ENCODE data around the gene RUNX1.

Gene RUNX1

DNA sequence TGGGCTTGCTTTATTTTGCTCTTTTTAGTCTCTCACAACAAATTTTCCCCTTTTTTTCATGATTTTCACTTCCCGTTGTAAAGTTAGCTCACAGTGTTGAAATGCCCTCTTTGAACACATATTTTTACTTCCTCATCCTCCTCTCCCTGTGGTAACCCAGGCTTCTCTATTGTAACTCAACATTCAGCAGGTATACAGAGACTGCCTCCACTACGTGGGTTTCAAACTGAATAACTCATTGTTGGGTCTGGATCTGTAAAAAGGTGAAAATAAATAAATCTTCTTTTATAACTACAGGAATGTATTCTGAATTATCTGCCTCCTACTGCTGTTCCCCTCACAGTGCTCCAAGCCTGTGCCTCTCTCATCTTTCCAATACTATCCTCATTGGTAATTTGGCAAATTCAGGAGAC lies 166.4 kb downstream of the RUNX1 start:
- no peak for DNase-seq

DNA sequence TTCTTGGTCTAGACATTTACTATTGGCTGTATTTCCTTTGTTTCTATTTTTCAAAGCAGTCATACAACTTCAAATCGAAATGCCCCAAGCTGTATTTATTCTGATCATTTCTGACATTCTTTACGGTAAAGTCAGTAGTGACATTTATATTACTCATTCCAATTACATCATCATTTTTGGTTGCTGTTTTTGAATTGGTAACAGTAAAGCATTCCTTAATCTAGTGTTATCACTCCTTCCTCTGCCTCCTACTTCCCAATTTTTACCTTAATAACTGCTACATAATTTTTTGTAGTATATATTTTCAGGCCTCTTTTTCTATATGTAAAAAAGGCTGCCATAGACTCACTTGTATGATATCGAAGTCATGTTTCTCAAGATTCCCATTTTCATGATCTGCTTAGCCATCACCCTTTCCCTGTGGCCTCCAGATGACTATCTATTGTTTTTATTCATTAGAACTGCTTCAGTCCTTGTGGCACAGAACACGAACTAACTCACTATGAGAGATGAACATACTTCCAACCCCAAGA lies 167.2 kb downstream of the RUNX1 start:
- DNase-seq: no peak

DNA sequence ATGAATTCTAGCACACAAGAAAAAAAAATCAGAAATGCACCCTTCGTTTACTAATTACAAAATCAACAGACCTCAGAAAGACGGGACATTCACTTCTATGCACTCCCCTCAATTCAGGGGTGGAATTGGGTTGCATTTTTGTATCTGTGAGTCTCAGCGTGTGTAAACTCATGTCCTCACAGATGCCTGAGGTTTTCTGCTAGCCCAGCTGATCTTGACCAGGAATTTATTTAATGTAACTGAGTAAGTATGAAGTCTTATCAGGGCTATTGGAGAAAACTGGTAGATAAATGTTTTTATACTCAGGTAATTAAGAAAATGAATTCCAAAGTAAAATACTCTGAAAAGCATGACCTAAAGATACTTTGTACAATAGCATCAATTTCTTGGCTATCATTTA lies 167.7 kb downstream of the RUNX1 start:
- DNase-seq: no peak

DNA sequence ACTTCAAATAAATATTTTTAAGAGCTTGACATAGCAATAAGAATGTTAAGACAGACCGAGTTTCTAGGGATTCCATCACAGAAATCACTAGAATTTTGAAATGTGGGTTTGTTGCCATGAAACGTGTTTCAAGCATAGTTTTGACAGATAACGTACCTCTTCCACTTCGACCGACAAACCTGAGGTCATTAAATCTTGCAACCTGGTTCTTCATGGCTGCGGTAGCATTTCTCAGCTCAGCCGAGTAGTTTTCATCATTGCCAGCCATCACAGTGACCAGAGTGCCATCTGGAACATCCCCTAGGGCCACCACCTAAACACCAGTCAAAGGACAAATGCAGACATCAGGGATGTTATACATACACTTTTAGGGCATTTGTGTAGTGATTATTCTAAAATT lies 168.7 kb downstream of the RUNX1 start:
- DNase-seq: no peak

DNA sequence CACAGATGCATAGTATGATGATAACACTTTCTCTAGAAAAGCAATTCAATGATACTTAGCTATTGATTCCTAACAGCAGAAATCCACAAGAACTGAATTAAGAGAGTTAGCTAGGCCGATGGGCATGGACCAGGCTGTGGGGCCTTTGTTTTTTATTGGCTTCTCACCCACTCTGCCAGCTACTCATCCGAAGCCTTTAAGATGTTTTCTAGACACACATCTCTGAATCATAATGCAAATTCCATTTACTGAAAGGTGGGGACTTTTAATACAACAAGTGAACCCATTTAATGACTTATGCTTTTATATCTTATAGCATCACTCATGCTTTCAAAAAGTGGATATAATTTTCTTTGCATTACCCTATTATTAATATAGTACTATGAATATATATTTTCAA lies 170.2 kb downstream of the RUNX1 start:
- no peak for DNase-seq

DNA sequence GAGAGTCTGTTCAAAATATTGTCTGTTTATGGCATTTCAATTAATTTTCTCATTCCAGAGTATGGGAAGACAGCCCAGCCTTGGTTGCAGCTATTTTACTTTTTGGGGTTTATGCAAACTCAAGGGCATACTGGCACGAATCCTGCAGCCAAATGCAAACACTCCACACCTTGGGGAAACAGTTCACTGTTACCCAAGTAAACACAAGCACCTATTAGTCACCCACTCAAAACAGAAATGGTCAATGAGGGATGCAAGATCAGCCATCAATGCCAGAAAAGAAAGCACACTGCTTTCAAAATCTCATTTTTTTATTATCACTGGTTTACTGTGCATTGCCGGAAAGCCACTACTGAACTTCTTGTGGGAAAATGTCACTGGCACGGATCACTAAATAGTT lies 170.6 kb downstream of the RUNX1 start:
- DNase-seq: no peak

DNA sequence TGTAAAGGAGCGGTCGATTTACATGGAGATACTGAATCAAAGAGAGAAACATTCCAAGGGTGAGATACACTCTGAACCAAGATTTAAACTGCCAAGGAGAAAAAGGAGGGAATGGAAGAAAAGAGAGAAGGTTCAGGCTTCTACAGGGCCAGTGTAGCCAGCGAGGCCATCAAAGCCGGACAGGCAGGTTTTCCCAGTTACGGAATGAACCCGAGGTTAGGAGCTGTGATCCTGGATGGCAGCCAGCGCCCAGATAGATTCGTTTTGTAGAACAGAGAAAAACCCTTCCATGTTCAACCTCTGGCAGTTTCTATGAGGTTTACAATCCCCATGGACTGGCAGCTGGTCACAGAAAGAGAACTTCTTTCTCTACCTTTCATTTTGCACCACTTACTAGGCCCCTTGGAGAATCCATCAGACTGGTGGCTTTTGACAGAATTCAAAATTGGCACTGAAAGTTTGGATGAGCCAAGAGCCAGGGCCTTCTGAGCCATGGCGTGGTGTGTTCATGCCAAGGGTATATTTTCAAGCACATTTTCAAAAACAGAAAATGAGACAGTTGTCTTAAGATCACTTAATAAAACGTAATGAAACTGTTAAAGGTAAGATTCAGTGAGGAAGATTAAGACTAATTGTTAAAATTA lies 171.5 kb downstream of the RUNX1 start:
- DNase-seq: no peak

DNA sequence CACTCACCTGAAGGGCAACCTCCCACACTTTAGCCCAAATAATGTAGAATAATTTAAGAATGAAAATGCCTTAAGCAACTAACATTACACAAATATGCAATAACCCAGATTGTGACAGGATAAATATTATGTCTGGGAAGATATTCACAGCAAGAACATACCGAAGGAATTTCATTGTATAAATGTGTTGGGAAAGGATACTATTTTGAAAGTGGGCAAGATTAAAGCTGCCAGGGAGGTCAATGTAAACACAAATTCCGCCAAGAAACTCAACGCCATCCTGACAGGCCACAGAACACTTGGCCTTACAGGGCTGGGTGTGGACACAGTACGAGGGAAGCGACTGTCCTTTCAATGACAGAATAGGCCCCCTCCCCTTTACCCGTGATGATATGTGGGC lies 173.3 kb downstream of the RUNX1 start:
- no peak for DNase-seq

DNA sequence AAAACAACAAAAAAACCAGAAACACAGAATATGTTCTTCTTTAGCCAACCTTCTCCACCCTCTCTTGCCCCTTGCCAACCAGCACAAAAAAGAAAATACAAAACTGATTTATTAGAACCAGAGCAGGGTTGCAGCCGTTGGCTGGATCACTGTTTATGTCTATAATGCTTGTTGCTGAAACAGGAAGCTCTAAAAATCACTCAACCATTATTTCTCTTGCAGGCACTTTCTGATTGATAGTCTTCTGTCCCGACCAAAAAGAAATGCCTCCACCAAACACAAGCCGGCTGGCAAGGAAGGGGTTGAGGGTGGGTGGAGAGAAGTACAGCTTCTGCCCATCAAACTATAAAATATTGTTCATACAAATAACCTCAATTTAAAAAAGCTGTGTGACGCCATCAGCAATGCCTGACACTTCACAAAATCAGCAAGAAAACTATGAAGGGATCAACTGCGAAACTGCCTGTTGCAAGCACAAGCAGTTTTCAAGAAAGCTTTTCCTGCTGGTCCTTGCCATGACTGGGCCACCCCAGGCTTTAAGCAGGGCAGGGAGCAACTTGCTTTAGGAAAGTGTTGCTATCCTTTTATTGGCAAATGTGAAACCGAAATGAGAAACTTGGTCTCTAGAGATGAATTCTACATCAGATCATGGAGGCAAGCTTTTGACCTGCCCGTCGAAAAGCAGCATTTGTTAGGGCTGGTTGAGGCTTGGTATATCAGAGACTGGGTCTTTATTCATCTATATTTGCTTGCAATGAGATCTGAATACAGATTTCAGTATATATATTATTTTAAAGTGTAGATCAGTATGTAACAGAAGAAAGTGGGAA lies 174.2 kb downstream of the RUNX1 start:
- no peak for DNase-seq

DNA sequence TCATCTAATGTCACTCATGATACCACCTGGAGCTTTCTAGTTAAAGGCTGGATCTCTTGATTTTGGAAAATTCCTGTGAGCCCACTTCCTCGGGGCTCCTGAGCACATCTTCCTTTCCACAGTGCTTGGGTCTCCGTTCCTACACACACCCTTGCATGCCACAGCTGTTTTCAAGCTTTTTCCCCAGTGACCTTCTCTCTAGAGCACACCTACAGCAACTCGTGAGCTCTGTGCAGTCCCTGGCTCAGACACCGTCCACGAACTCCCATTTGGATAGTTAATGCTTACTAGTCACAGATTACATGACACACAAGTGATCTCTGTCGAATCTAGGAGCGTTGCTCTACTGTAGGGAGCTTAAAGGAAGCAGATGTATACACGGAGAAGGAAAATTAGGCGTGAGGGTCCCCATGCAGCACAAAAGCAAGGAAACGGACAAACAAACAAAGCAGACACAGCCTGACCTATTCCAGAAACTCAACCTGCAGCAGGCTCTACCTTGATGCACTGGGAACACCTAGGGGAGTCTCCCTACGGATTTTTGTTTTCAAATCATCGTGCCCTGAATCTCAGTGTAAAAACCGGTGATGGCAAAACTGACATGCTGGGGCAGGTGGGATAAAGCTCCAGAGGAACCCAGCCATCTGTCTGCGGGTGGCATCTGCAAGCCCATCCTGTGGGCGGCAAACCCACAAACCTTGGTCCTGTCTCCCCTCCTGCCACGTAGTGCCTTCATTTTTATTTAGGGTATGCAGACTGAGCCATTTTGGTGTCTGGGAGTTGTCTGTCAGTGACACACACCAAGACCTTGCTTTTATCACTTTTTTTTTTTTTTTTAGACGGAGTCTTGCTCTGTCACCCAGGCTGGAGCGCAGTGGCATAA lies 177.8 kb downstream of the RUNX1 start:
- DNase-seq: no peak

DNA sequence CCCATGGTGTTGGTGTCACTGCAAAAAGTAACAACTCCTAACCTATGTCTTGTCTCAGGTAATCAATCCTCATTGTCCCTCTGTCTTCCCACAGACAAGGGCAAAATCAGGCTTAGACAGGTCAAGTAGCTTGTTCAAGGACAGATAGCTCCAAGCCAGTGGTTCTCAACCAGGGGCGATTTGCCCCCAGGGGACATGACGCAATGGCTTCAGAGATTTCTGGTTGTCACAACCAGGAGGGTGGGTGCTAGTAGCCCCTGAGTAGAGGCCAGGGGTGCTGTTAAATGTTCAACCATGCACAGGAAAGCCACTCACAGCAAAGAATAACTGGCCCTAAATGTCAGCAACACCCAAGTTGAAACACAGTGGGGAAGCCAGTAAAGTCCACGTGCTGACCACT lies 178.9 kb downstream of the RUNX1 start:
- no peak for DNase-seq

DNA sequence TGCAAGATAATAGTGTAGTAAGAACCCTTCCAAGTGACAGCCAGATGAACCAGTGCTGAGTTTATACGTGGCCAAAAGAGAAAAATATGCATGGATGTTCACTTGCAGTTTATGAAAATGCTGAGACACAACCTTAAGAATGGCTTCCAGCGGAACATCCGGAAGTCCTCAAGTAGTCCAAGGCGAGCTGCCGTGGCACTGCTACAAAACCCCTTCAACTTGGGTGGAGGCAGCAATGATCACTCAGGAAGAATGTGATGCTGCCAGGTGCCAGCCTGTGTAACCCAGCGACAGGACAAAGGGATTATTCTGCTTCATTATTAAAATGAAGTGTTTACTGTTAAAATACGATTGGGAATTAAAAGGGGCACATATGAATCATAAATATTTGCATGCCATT lies 179.6 kb downstream of the RUNX1 start:
- no peak for DNase-seq

DNA sequence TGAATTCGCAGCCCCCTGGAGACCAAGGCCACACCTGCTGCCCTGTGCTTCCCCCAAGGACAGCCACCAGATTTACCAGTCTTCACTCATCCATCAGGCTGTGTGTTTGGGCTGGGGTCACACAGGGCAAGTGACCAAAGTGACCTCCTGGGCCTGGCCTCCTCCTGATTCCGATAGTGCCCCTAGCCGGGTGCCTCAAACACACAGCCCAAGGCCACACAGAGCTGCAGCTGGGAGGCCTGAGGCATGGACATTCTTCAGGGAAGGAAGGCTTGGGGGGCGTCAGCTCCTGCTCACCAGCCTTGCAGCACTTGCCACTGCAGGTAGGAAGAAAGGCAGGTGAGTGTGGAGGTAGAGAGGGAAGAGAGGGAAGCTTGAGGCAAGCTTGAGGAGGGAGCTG lies 181.3 kb downstream of the RUNX1 start:
- DNase-seq: no peak

DNA sequence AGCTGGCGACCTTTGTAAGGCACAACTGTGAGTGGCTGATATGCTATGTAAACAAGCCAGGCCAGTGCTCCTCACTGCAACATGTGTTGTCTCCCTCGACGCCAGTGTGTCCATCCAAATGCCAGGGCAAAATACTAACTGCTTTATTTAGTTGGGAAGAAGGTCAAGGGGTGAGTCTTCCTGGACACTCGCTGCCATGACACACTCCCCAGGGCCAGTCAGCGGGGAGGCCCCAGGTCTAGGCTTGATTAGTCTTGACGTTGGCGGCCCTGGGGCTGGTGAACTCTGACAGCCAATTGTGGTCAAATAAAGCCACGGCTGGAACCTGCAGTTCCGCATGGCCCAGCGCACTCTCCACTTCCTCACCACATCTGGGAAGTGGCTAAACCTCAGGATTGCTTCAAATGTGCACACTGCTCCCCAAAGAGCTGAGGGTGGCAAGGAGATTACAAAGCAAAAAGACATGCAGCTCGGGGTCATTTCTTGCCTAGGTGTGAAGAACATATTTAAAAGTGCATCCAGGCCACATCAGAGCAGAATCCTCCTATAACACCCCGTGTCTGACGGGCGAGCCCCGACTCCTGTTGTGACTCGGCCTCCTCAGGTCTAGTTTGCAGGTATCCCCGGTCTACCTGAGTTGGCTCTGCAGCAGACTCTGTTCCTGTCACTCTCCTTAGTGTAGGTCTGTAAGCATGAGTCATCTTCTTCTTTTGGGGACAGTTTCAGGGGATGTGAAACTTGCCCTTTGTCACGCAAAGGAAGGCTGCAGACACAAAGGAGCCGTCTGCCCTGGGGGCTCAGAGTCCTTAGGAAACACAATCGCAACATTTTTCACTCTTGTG lies 183.5 kb downstream of the RUNX1 start:
- peak in 12 of 51 donors; percentile 3 to 45 (median 18) for DNase-seq

DNA sequence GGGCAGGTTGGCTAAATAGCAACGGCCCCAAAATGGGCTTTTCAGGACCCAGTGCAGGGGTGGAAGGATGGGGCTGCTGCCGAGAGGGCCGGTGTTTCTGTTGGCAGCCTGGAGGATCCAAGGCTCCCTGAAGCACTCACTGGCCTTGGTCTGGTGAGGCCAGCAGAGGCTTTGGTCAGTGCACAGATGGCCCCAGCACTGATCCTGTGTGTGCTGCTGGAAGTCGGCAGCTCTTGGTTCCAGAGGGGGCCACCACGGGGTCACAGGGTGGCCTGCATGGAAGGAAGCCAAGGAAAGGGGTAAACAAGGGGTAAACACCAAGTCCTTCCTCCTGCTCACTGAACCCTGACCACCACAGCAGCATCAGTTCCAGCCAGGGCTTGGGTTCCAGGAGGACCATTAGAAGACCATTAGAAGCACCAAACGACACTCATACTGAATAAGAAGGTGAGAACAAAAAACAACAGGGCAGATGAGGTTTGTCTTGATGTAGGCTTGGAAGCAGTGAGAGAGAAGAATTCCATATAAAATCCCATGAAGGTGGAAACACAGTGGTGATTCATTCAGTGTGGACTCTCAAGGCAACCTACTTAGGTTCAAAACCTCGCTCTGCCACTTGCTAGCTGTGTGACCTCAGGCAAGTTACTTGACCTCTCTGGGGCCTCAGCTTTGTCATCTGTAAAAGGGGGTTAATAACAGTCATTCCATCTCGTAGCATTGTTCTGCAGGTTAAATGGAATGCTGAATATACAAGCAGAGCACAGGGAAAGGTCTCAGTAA lies 184.5 kb downstream of the RUNX1 start:
- no peak for DNase-seq

DNA sequence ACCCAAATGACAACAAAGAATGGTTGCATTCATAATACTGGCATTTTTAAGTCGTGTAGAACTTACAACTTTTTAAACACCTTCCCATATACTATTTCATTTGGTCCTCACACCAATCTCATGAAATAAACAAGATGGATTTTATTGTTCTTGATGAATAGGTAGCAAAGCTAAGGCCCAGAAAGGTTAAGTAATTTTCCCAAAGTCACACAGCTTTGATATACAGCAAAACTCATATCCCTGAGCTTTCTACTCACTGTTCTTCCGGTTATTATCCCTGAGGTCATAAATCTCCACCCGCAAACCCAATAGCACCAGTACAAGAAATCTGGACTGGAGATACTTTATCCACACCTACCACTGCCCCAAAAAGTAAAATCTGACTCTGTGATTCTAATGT lies 186.2 kb downstream of the RUNX1 start:
- DNase-seq: no peak

DNA sequence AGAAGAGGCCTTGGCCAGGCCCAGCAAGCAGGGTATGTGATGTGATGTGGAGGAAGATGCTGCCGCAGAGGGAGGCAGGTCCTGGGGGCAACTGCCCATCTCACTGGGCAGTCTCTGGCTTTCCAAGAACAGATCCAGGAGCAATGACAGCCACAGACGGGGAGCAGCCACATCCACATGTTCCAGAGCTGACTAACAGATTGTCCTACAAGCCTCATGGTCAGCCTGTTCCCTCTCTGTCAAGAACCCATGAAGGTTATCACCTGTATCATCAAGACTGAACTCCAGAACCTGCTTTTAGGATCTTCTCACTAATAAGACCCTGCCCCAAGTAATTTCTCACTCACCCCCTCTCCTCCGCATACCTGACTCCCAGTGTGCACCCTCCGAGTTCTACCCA lies 187.8 kb downstream of the RUNX1 start:
- no peak for DNase-seq

DNA sequence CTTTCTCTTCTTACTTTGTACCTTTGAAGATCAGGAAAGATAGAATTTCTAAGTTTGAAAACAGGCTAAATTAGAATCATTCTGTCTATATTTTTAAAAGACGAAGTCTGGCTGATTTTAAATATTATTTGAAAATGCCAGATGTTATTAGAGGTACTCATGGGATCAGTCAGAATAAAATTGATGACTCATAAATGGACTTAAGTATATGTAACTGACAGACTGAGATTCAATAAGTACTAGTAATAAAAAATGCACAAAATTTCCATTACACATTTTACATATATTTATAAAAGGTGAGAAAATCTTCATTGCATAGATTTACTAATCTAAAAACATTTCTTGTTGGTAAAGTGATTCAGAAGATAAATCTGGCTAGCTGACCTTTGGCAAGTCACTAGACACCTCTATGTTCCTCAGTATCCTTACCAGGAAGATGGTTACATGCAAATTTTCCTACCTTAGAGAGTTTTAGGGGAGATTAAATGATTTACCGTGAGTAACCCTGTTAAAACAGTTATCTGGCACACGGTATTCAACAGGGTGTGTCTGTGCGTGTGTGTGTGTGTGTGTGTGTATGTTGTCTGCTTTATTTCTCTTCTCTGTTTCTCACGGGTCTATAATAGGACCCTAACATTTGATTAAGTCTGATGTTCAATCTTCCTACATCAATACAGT lies 189.0 kb downstream of the RUNX1 start:
- DNase-seq: no peak

DNA sequence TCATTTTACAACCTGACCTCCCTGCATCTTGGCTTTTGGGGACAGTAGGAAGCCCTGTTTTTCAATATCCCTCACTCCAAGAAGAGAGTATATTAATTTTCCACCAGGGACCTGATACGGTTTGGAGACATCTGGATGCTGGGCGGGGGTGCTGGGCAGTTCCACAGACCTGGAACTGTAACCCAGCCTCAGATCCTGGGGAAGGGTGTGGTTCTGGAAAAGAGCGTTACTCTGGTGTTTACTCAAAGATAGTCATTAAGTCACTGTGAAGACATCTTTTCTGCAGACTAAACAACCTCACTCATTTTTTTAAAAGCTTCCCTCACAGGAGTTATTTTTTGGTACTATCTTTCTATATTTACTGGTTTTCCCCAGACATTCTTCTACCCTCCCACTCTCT lies 190.5 kb downstream of the RUNX1 start:
- no peak for DNase-seq

DNA sequence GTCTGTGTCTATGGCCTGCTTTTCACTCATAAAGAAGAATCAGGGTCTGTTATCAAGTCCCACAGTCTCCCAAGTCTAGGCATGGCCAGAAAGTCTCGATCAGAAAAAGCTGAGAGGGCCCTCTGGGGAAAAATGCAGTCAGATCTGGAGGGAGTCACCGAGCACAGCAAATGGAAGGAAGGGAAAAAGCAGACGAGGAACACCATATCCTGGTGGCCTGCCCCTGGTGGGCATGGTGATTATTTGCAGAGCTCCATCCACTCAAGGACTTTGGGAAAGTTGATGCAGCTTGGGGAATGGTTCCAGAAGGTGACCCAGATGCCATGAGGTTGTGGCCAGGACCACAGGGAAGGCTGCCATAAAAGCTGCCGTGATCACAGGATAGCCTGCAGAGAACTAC lies 191.2 kb downstream of the RUNX1 start:
- DNase-seq: no peak
